Body of pancreas (tissue), 4 donors: ENCODE measurements around the gene RNU6-9.

ENCODE experiments used
- POLR2A ChIP-seq, 3 donors: fragments of 450-650 bp; IDR thresholded peaks; one replicate each; pipeline ENCODE4 v1.6.1; 2016; ENCODE audit warnings: antibody characterized with exemption in 3 of 3, mild to moderate bottlenecking in 2 of 3
- TF ChIP-seq, protein P1 (sequence below), 7 experiments: fragments of 450-650 bp in 4 of 7; fragments of 200-600 bp in 3 of 7; sonication (generic) in 3 of 7; IDR thresholded peaks; one replicate each; pipeline ENCODE4 v1.5.1; 2016 to 2019; ENCODE audit warnings: antibody characterized with exemption in 7 of 7

DNA sequence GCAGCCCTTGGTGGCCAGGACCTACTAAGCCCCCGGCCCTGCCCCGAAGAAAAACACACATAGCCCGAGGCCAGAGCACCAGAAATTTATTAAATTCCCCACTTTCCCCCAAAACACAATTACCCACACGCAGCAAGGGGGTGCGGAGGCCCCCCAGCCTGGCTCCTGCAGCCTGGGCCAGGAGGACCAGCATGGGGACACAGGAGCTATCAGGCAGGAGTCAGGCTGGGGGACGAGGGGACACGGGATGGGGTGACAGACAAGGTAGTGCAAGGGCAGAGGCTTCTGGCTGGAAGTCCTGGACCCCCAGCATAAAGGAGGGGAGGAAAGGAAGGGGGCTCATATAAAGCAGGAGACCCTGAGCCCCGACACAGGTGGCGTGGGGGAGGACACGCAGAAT lies 3.1 kb downstream of the RNU6-9 start:
- TF ChIP-seq, protein P1, sequence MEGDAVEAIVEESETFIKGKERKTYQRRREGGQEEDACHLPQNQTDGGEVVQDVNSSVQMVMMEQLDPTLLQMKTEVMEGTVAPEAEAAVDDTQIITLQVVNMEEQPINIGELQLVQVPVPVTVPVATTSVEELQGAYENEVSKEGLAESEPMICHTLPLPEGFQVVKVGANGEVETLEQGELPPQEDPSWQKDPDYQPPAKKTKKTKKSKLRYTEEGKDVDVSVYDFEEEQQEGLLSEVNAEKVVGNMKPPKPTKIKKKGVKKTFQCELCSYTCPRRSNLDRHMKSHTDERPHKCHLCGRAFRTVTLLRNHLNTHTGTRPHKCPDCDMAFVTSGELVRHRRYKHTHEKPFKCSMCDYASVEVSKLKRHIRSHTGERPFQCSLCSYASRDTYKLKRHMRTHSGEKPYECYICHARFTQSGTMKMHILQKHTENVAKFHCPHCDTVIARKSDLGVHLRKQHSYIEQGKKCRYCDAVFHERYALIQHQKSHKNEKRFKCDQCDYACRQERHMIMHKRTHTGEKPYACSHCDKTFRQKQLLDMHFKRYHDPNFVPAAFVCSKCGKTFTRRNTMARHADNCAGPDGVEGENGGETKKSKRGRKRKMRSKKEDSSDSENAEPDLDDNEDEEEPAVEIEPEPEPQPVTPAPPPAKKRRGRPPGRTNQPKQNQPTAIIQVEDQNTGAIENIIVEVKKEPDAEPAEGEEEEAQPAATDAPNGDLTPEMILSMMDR (IDR thresholded peaks at IDR 0.05), result no peak
- no peak for TF ChIP-seq POLR2A (IDR thresholded peaks at IDR 0.05)
